Right atrium auricular region (tissue), 2 donors: Measurements from ENCODE around the gene MECP2. TPM values are rescaled to one million over a fixed set of nuclear protein-coding genes. Genes with fewer than 3 reads are reported as not detected.

ENCODE experiments used
- DNase-seq: peaks from one replicate; pipeline ENCODE4 v3.0.0-alpha.2; 2019; ENCODE audit warnings: low spot score
- H3K27ac ChIP-seq, 2 donors: fragments of 200-600 bp; sonication (generic); 1 replicate in 1 of 2; 2 replicates in 1 of 2; pipeline ENCODE4 v1.5.1; 2016 to 2019
- H3K27me3 ChIP-seq, 2 donors: fragments of 200-600 bp; sonication (generic); one replicate each; pipeline versions ENCODE4 v1.5.1 to v1.6.0; 2017 to 2019
- H3K36me3 ChIP-seq: fragments of 200-600 bp; sonication (generic); one replicate; pipeline ENCODE4 v1.5.1; 2016
- H3K4me1 ChIP-seq, 2 donors: fragments of 200-600 bp; sonication (generic); one replicate each; pipeline versions ENCODE4 v1.5.1 to v1.6.0; 2017 to 2019
- H3K4me3 ChIP-seq, 2 donors: fragments of 200-600 bp; sonication (generic); 1 replicate in 1 of 2; 2 replicates in 1 of 2; pipeline ENCODE4 v1.5.1; 2017 to 2019; ENCODE audit warnings: mild to moderate bottlenecking in 1 of 2, moderate library complexity in 1 of 2
- H3K9me3 ChIP-seq, 2 donors: fragments of 200-600 bp; sonication (generic); one replicate each; pipeline ENCODE4 v1.5.1; 2019
- total RNA-seq, 2 donors: library from RNA; depleted of rRNA; stranded (reverse); fragments of >200 nt; gene quantifications; one replicate each; pipeline ENCODE4 v1.1.0, GENCODE V29; 2016
- TF ChIP-seq, protein P1 (sequence below), 2 donors: fragments of 200-600 bp; sonication (generic); IDR thresholded peaks; one replicate each; pipeline ENCODE4 v1.5.1; 2019; ENCODE audit warnings: antibody characterized with exemption in 2 of 2

Gene MECP2
- total RNA-seq, 2 donors from 2014 or later: 52.7 to 69.1 TPM

DNA sequence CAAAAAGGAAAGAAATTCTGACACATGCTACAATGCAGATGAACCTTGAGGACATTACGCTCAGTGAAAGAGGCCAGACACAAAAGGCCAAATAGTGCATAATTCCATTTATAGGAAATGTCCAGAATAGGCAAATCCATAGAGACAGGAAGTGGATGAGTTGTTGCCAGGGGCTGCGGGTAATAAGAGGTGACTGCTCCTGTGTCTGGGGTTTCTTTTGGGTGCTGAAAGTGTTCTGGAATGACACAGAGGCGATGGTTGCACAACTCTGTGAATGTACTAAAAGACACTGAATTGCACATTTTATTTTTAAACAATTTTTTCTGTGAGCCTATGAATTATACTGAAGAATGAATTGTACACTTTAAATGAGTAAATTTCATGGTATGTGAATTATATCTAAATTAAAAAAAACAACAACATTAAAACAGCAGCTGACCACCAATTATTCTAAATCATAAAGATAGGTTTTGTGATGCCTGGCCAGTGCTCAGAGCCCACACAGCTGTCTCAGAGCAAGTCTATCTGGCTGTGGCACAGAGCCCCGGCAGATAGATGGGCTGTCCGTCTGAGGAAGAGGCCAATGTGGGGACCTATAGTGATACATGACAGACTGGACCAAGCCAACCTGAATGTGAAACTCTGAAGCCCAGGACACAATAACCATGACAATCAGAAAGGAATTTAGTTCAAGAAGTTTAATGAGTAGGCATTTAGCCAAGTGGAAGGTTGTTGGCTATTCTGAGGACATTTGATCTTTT, 54.3 kb downstream of the MECP2 start:
- Histone ChIP-seq H3K27me3 (peaks cover 0 to 3% of the 10 kb centered on the region in 2 donors), H3K36me3 (no peaks in the 10 kb centered on the region), H3K4me1 (peaks cover 0 to 83% of the 10 kb centered on the region in 2 donors), H3K4me3 (no peak overlapping the region), H3K27ac (peak overlapping the region in 1 of 2 donors; percentile 46), H3K9me3 (no peaks in the 10 kb centered on the region)
- TF ChIP-seq, protein P1, sequence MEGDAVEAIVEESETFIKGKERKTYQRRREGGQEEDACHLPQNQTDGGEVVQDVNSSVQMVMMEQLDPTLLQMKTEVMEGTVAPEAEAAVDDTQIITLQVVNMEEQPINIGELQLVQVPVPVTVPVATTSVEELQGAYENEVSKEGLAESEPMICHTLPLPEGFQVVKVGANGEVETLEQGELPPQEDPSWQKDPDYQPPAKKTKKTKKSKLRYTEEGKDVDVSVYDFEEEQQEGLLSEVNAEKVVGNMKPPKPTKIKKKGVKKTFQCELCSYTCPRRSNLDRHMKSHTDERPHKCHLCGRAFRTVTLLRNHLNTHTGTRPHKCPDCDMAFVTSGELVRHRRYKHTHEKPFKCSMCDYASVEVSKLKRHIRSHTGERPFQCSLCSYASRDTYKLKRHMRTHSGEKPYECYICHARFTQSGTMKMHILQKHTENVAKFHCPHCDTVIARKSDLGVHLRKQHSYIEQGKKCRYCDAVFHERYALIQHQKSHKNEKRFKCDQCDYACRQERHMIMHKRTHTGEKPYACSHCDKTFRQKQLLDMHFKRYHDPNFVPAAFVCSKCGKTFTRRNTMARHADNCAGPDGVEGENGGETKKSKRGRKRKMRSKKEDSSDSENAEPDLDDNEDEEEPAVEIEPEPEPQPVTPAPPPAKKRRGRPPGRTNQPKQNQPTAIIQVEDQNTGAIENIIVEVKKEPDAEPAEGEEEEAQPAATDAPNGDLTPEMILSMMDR (IDR thresholded peaks at IDR 0.05): no peak
- no peak for DNase-seq

DNA sequence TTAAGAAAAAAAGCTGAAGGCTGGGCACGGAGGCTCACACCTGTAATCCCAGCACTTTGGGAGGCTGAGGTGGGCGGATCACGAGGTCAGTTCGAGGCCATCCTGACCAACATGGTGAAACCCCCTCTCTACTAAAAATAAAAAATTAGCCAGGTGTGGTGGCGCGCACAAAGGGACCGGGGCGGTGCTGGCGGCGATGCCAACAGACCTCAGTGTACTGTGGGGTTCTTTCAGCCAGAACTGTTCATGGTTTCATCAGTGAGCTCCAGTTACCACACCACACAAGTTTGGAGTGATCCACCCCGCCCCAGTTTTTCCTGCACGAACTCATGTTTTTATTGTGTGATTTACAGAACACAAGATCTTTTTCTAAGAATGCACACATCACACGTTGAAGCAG, 56.7 kb downstream of the MECP2 start:
- TF ChIP-seq, protein P1 (IDR thresholded peaks at IDR 0.05): no peak
- H3K4me1 ChIP-seq: peaks cover 0 to 60% of the 10 kb centered on the region in 2 donors
- H3K4me3 ChIP-seq: no peak overlapping the region
- H3K27ac ChIP-seq: no peak overlapping the region
- no peaks in the 10 kb centered on the region for H3K36me3 ChIP-seq
- DNase-seq: no peak
- H3K27me3 ChIP-seq: peaks cover 0 to 3% of the 10 kb centered on the region in 2 donors
- H3K9me3 ChIP-seq: no peaks in the 10 kb centered on the region

DNA sequence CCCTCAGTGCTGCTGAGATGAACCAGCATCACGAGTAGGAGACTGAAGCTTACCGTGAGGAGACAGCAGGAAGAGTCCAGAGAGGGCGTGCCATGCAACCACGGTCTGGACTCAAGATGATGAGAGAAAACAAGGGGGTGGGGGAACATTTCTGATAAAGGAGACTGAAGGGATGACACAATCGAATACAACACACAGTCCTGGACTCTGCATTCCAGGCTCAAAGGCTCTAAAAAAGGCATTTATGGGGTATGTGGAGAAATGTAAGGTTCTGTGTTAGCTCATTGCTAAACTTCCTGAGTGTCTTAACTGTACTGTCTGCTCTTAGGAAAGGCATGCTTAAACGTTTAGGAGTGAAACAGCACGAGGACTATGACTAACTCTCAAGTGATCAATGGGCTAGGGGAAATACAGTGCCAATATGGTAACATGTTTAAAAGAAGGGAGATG, 57.2 kb downstream of the MECP2 start:
- H3K9me3 ChIP-seq: no peaks in the 10 kb centered on the region
- H3K36me3 ChIP-seq: no peaks in the 10 kb centered on the region
- peaks cover 0 to 56% of the 10 kb centered on the region in 2 donors for H3K4me1 ChIP-seq
- H3K4me3 ChIP-seq: no peak overlapping the region
- H3K27ac ChIP-seq: peak overlapping the region; percentile 5 to 16
- peaks cover 0 to 3% of the 10 kb centered on the region in 2 donors for H3K27me3 ChIP-seq
- TF ChIP-seq, protein P1 (IDR thresholded peaks at IDR 0.05): no peak
- DNase-seq: no peak

DNA sequence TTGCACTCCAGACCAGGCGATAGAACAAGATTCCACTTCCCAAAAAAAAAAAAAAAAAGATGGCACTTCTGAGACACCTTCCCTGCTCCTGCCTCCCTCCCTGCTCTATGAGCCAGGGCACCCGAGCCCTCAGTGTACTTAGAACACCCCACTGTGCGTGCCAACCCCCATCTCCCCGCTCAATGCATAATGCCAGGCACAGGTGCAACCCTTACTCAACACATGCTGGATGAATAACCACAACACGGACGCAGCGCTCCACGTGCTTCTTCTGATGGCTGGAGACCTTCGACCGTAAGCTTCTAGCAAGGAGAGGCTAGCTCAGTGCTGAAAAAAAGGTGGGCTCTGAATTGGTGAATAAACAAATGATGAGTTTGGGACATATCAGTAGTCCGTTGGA, 57.9 kb downstream of the MECP2 start:
- no peaks in the 10 kb centered on the region for H3K36me3 ChIP-seq
- DNase-seq: no peak
- H3K27ac ChIP-seq: peak overlapping the region in 1 of 2 donors; percentile 5
- H3K9me3 ChIP-seq: no peaks in the 10 kb centered on the region
- no peaks in the 10 kb centered on the region for H3K27me3 ChIP-seq
- no peak overlapping the region for H3K4me3 ChIP-seq
- H3K4me1 ChIP-seq: peaks cover 0 to 49% of the 10 kb centered on the region in 2 donors
- TF ChIP-seq, protein P1 (IDR thresholded peaks at IDR 0.05): no peak

DNA sequence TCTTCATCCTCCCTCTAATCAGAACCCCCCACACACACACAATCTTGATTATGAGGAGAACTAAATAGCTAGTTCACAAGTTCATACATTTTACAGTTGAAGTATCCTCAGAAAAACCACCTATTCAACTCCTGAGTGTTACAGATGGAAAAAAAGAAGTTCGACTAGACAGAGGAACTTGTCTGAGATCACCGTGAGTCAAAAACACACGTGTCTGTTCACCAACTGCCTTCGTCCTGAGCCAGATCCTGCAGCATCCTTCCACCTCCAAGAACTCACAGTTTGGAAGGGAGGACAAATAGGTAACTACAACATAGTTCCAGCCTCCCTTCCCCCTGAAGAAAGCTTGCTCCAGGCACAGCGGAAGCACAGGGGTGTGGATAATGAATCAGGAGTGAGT, 58.9 kb downstream of the MECP2 start:
- no peaks in the 10 kb centered on the region for H3K36me3 ChIP-seq
- TF ChIP-seq, protein P1 (IDR thresholded peaks at IDR 0.05): no peak
- no peak overlapping the region for H3K27ac ChIP-seq
- DNase-seq: no peak
- no peak overlapping the region for H3K4me3 ChIP-seq
- H3K27me3 ChIP-seq: no peaks in the 10 kb centered on the region
- H3K4me1 ChIP-seq: peaks cover 0 to 40% of the 10 kb centered on the region in 2 donors
- no peaks in the 10 kb centered on the region for H3K9me3 ChIP-seq
